K562 (cell line): Measurements from ENCODE around the gene PIP4K2C. TPM values are rescaled to one million over a fixed set of nuclear protein-coding genes. Genes with fewer than 3 reads are reported as not detected.
A peak's percentile ranks its signal among the peaks of the same experiment; 100 is the strongest.

Experiments
- ATF4 ChIP-seq: fragments of 450-650 bp; formaldehyde crosslinking; IDR thresholded peaks from 2 replicates; pipeline ENCODE4 v1.4.0; 2022; ENCODE audit warnings: mild to moderate bottlenecking, moderate library complexity
- BRF1 ChIP-seq: IDR thresholded peaks from 3 replicates; pipeline ENCODE4 v1.6.1; 2011; ENCODE audit warnings: borderline replicate concordance, mild to moderate bottlenecking; ENCODE audit not compliant: insufficient read length; ENCODE audit errors: extremely low read depth
- CEBPG ChIP-seq, 3 experiments: fragments of 200-800 bp in 1 of 3; sonication (Bioruptor generic) in 1 of 3; sonication (generic) in 1 of 3; formaldehyde crosslinking in 1 of 3; IDR thresholded peaks in 2 of 3; conservative IDR thresholded peaks in 1 of 3; 2 replicates each; pipeline versions ENCODE4 v1.6.1 to v1.8.0; 2016 to 2022; ENCODE audit warnings: missing compliant biosample characterization in 2 of 3, missing genetic modification characterization in 2 of 3, mild to moderate bottlenecking in 1 of 3, missing genetic modification reagents in 1 of 3
- CREM ChIP-seq: IDR thresholded peaks from 2 replicates; pipeline ENCODE4 v1.6.1; 2014; ENCODE audit warnings: antibody characterized with exemption, low read depth
- HOXB6 ChIP-seq: fragments of 250-450 bp; sonication (Bioruptor Pico); IDR thresholded peaks from 2 replicates; pipeline ENCODE4 v1.5.1; 2022; ENCODE audit warnings: mild to moderate bottlenecking, borderline replicate concordance
- KDM2B ChIP-seq: fragments of 250-450 bp; sonication (Bioruptor Pico); IDR thresholded peaks from 2 replicates; pipeline ENCODE4 v1.8.0; 2021; ENCODE audit warnings: mild to moderate bottlenecking, moderate library complexity
- VEZF1 ChIP-seq: fragments of 200-800 bp; sonication (Bioruptor generic); IDR thresholded peaks from 2 replicates; pipeline ENCODE4 v1.6.1; 2017; ENCODE audit warnings: missing genetic modification characterization, missing compliant biosample characterization
- ZNF184 ChIP-seq: sonication (generic); formaldehyde crosslinking; IDR thresholded peaks from 2 replicates; pipeline ENCODE4 v1.5.0; 2020; ENCODE audit warnings: missing genetic modification reagents
- ZNF311 ChIP-seq: fragments of 250-450 bp; sonication (Bioruptor Pico); IDR thresholded peaks from 2 replicates; pipeline ENCODE4 v1.4.0; 2020; ENCODE audit warnings: mild to moderate bottlenecking, moderate library complexity
- polyA plus RNA-seq, 8 experiments: library from polyadenylated mRNA; depleted of rRNA in 4 of 8; stranded (reverse) in 5 of 8; unstranded in 3 of 8; fragments of >200 nt; fragmentation: Nextera tagmentation in 2 of 8; fragmentation: Illumina TruSeq in 1 of 8; extraction: Ambion mirVana in 2 of 8; extraction: Trizol in 1 of 8; gene quantifications; 2 replicates each; pipeline versions ENCODE4 v1.2.1 to v1.2.3, GENCODE V29; 2011 to 2014; ENCODE audit warnings: inconsistent platforms in 1 of 8, missing spikeins in 1 of 8
- total RNA-seq, 7 experiments: library from RNA; depleted of rRNA in 6 of 7; stranded (reverse); fragments of >200 nt in 6 of 7; fragmentation: Illumina TruSeq in 2 of 7; extraction: Trizol in 2 of 7; gene quantifications; 2 replicates each; pipeline versions ENCODE4 v1.2.1 to v1.2.3, GENCODE V29; 2011 to 2021; ENCODE audit warnings: low replicate concordance in 1 of 7
- TF ChIP-seq, protein P1 (sequence below): sonication (generic); formaldehyde crosslinking; IDR thresholded peaks from 2 replicates; pipeline ENCODE4 v1.8.0; 2023; ENCODE audit warnings: missing genetic modification reagents, mild to moderate bottlenecking, borderline replicate concordance
- TF ChIP-seq, protein P2 (sequence below): sonication (generic); formaldehyde crosslinking; IDR thresholded peaks from 2 replicates; pipeline ENCODE4 v1.8.0; 2022; ENCODE audit warnings: mild to moderate bottlenecking, missing genetic modification reagents
- TF ChIP-seq, protein P3 (sequence below): fragments of 250-450 bp; sonication (Bioruptor Pico); IDR thresholded peaks from 2 replicates; pipeline ENCODE4 v1.4.0; 2020; ENCODE audit warnings: mild to moderate bottlenecking, moderate library complexity
- TF ChIP-seq, protein P4 (sequence below): fragments of 250-450 bp; sonication (Bioruptor Pico); IDR thresholded peaks from 2 replicates; pipeline ENCODE4 v1.4.0; 2020

Gene PIP4K2C
- total and polyA plus RNA-seq, 9 of the 15 experiments (the other 6 are each of a cell fraction or from before 2014, with no cell fraction given), result 9.0 to 41.4 (median 18.3) TPM

- no peak for TF ChIP-seq BRF1
- peak; percentile 58; the same call in 1 of the 2 replicates for TF ChIP-seq HOXB6 (CRISPR knock-in tag)
- TF ChIP-seq, protein P1, sequence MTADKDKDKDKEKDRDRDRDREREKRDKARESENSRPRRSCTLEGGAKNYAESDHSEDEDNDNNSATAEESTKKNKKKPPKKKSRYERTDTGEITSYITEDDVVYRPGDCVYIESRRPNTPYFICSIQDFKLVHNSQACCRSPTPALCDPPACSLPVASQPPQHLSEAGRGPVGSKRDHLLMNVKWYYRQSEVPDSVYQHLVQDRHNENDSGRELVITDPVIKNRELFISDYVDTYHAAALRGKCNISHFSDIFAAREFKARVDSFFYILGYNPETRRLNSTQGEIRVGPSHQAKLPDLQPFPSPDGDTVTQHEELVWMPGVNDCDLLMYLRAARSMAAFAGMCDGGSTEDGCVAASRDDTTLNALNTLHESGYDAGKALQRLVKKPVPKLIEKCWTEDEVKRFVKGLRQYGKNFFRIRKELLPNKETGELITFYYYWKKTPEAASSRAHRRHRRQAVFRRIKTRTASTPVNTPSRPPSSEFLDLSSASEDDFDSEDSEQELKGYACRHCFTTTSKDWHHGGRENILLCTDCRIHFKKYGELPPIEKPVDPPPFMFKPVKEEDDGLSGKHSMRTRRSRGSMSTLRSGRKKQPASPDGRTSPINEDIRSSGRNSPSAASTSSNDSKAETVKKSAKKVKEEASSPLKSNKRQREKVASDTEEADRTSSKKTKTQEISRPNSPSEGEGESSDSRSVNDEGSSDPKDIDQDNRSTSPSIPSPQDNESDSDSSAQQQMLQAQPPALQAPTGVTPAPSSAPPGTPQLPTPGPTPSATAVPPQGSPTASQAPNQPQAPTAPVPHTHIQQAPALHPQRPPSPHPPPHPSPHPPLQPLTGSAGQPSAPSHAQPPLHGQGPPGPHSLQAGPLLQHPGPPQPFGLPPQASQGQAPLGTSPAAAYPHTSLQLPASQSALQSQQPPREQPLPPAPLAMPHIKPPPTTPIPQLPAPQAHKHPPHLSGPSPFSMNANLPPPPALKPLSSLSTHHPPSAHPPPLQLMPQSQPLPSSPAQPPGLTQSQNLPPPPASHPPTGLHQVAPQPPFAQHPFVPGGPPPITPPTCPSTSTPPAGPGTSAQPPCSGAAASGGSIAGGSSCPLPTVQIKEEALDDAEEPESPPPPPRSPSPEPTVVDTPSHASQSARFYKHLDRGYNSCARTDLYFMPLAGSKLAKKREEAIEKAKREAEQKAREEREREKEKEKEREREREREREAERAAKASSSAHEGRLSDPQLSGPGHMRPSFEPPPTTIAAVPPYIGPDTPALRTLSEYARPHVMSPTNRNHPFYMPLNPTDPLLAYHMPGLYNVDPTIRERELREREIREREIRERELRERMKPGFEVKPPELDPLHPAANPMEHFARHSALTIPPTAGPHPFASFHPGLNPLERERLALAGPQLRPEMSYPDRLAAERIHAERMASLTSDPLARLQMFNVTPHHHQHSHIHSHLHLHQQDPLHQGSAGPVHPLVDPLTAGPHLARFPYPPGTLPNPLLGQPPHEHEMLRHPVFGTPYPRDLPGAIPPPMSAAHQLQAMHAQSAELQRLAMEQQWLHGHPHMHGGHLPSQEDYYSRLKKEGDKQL (CRISPR knock-in tag), result no peak
- TF ChIP-seq VEZF1, result peak; percentile 95
- no peak for TF ChIP-seq ATF4 (CRISPR knock-in tag)
- no peak for TF ChIP-seq KDM2B (CRISPR knock-in tag)
- TF ChIP-seq, protein P2, sequence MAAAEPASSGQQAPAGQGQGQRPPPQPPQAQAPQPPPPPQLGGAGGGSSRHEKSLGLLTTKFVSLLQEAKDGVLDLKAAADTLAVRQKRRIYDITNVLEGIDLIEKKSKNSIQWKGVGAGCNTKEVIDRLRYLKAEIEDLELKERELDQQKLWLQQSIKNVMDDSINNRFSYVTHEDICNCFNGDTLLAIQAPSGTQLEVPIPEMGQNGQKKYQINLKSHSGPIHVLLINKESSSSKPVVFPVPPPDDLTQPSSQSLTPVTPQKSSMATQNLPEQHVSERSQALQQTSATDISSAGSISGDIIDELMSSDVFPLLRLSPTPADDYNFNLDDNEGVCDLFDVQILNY (CRISPR knock-in tag), result no peak
- peak; percentile 63; the same call in 1 of the 2 replicates for TF ChIP-seq CEBPG (CRISPR knock-in tag; IDR thresholded peaks at IDR 0.05)
- peak in 1 of 2 experiments; percentile 61; a peak in 2 of 4 replicates for TF ChIP-seq CEBPG (tag; conservative IDR thresholded peaks at IDR 0.05 in 1 of 2, IDR thresholded peaks at IDR 0.05 in 1 of 2)
- TF ChIP-seq, protein P3, sequence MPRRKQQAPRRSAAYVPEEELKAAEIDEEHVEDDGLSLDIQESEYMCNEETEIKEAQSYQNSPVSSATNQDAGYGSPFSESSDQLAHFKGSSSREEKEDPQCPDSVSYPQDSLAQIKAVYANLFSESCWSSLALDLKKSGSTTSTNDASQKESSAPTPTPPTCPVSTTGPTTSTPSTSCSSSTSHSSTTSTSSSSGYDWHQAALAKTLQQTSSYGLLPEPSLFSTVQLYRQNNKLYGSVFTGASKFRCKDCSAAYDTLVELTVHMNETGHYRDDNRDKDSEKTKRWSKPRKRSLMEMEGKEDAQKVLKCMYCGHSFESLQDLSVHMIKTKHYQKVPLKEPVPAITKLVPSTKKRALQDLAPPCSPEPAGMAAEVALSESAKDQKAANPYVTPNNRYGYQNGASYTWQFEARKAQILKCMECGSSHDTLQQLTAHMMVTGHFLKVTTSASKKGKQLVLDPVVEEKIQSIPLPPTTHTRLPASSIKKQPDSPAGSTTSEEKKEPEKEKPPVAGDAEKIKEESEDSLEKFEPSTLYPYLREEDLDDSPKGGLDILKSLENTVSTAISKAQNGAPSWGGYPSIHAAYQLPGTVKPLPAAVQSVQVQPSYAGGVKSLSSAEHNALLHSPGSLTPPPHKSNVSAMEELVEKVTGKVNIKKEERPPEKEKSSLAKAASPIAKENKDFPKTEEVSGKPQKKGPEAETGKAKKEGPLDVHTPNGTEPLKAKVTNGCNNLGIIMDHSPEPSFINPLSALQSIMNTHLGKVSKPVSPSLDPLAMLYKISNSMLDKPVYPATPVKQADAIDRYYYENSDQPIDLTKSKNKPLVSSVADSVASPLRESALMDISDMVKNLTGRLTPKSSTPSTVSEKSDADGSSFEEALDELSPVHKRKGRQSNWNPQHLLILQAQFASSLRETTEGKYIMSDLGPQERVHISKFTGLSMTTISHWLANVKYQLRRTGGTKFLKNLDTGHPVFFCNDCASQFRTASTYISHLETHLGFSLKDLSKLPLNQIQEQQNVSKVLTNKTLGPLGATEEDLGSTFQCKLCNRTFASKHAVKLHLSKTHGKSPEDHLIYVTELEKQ (CRISPR knock-in tag), result no peak
- TF ChIP-seq ZNF184 (CRISPR knock-in tag), result no peak
- TF ChIP-seq CREM, result peak; percentile 52; the same call in 1 of the 2 replicates
- TF ChIP-seq ZNF311, result peak; percentile 27; the same call in 1 of the 2 replicates
- TF ChIP-seq, protein P4, sequence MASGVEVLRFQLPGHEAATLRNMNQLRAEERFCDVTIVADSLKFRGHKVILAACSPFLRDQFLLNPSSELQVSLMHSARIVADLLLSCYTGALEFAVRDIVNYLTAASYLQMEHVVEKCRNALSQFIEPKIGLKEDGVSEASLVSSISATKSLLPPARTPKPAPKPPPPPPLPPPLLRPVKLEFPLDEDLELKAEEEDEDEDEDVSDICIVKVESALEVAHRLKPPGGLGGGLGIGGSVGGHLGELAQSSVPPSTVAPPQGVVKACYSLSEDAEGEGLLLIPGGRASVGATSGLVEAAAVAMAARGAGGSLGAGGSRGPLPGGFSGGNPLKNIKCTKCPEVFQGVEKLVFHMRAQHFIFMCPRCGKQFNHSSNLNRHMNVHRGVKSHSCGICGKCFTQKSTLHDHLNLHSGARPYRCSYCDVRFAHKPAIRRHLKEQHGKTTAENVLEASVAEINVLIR (CRISPR knock-in tag), result no peak
These were observed 38.7 kb upstream of the PIP4K2C start (continued) for GRCh38 chr12:57552306-57552651.
